ENCODE data around the gene SLAIN1.

The SLAIN1 gene

GRCh38 chr13:77749344-77749880, 51.9 kb downstream of the SLAIN1 start:
- H3K4me1 ChIP-seq (ENCODE audit: control insufficient read depth in 2 of 2, insufficient read depth in 2 of 2, low read length in 2 of 2) = no peaks in the 10 kb centered on the region
- H3K27ac ChIP-seq (ENCODE audit: low read depth in 2 of 2, low read length in 2 of 2) = no peak overlapping the region
- no peak overlapping the region for H3K9ac ChIP-seq (ENCODE audit: low read depth in 1 of 2, low read length in 2 of 2)
- H3K27me3 ChIP-seq (ENCODE audit: control insufficient read depth in 2 of 2, insufficient read depth in 2 of 2, low read length in 2 of 2) = no peaks in the 10 kb centered on the region
- H3K9me3 ChIP-seq (ENCODE audit: control insufficient read depth in 2 of 2, low read length in 2 of 2) = no peaks in the 10 kb centered on the region
- H3K4me3 ChIP-seq (ENCODE audit: low read length in 2 of 2) = no peak overlapping the region
- peaks cover 0 to 5% of the 10 kb centered on the region in 2 donors for H3K36me3 ChIP-seq (ENCODE audit: control insufficient read depth in 2 of 2, insufficient read depth in 2 of 2, low read length in 2 of 2)

- H3K27ac ChIP-seq (ENCODE audit: low read depth in 2 of 2, low read length in 2 of 2) = no peak overlapping the region
- no peaks in the 10 kb centered on the region for H3K9me3 ChIP-seq (ENCODE audit: control insufficient read depth in 2 of 2, low read length in 2 of 2)
- H3K9ac ChIP-seq (ENCODE audit: low read depth in 1 of 2, low read length in 2 of 2) = no peak overlapping the region
- no peaks in the 10 kb centered on the region for H3K4me1 ChIP-seq (ENCODE audit: control insufficient read depth in 2 of 2, insufficient read depth in 2 of 2, low read length in 2 of 2)
- no peaks in the 10 kb centered on the region for H3K27me3 ChIP-seq (ENCODE audit: control insufficient read depth in 2 of 2, insufficient read depth in 2 of 2, low read length in 2 of 2)
- peaks cover 0 to 5% of the 10 kb centered on the region in 2 donors for H3K36me3 ChIP-seq (ENCODE audit: control insufficient read depth in 2 of 2, insufficient read depth in 2 of 2, low read length in 2 of 2)
- H3K4me3 ChIP-seq (ENCODE audit: low read length in 2 of 2) = no peak overlapping the region
Observed at GRCh38 chr13:77751513-77752456, 54.3 kb downstream of the SLAIN1 start.

GRCh38 chr13:77752512-77753069, 55.1 kb downstream of the SLAIN1 start:
- no peak overlapping the region for H3K9ac ChIP-seq (ENCODE audit: low read depth in 1 of 2, low read length in 2 of 2)
- H3K27me3 ChIP-seq (ENCODE audit: control insufficient read depth in 2 of 2, insufficient read depth in 2 of 2, low read length in 2 of 2) = no peaks in the 10 kb centered on the region
- H3K9me3 ChIP-seq (ENCODE audit: control insufficient read depth in 2 of 2, low read length in 2 of 2) = no peaks in the 10 kb centered on the region
- no peaks in the 10 kb centered on the region for H3K36me3 ChIP-seq (ENCODE audit: control insufficient read depth in 2 of 2, insufficient read depth in 2 of 2, low read length in 2 of 2)
- H3K4me3 ChIP-seq (ENCODE audit: low read length in 2 of 2) = no peak overlapping the region
- H3K4me1 ChIP-seq (ENCODE audit: control insufficient read depth in 2 of 2, insufficient read depth in 2 of 2, low read length in 2 of 2) = no peaks in the 10 kb centered on the region
- no peak overlapping the region for H3K27ac ChIP-seq (ENCODE audit: low read depth in 2 of 2, low read length in 2 of 2)

- H3K4me1 ChIP-seq (ENCODE audit: control insufficient read depth in 2 of 2, insufficient read depth in 2 of 2, low read length in 2 of 2) = no peaks in the 10 kb centered on the region
- no peaks in the 10 kb centered on the region for H3K9me3 ChIP-seq (ENCODE audit: control insufficient read depth in 2 of 2, low read length in 2 of 2)
- no peak overlapping the region for H3K4me3 ChIP-seq (ENCODE audit: low read length in 2 of 2)
- H3K27me3 ChIP-seq (ENCODE audit: control insufficient read depth in 2 of 2, insufficient read depth in 2 of 2, low read length in 2 of 2) = no peaks in the 10 kb centered on the region
- H3K27ac ChIP-seq (ENCODE audit: low read depth in 2 of 2, low read length in 2 of 2) = no peak overlapping the region
- H3K9ac ChIP-seq (ENCODE audit: low read depth in 1 of 2, low read length in 2 of 2) = no peak overlapping the region
- no peaks in the 10 kb centered on the region for H3K36me3 ChIP-seq (ENCODE audit: control insufficient read depth in 2 of 2, insufficient read depth in 2 of 2, low read length in 2 of 2)
Observed at GRCh38 chr13:77760893-77761292, 63.4 kb downstream of the SLAIN1 start.

- no peaks in the 10 kb centered on the region for H3K27me3 ChIP-seq (ENCODE audit: control insufficient read depth in 2 of 2, insufficient read depth in 2 of 2, low read length in 2 of 2)
- no peaks in the 10 kb centered on the region for H3K36me3 ChIP-seq (ENCODE audit: control insufficient read depth in 2 of 2, insufficient read depth in 2 of 2, low read length in 2 of 2)
- no peaks in the 10 kb centered on the region for H3K4me1 ChIP-seq (ENCODE audit: control insufficient read depth in 2 of 2, insufficient read depth in 2 of 2, low read length in 2 of 2)
- H3K27ac ChIP-seq (ENCODE audit: low read depth in 2 of 2, low read length in 2 of 2) = no peak overlapping the region
- no peak overlapping the region for H3K9ac ChIP-seq (ENCODE audit: low read depth in 1 of 2, low read length in 2 of 2)
- no peak overlapping the region for H3K4me3 ChIP-seq (ENCODE audit: low read length in 2 of 2)
- no peaks in the 10 kb centered on the region for H3K9me3 ChIP-seq (ENCODE audit: control insufficient read depth in 2 of 2, low read length in 2 of 2)
Observed at GRCh38 chr13:77767413-77767812, 69.9 kb downstream of the SLAIN1 start.

GRCh38 chr13:77774181-77774580, 76.7 kb downstream of the SLAIN1 start:
- Histone ChIP-seq H3K27ac (ENCODE audit: low read depth in 2 of 2, low read length in 2 of 2) (no peak overlapping the region), H3K4me3 (ENCODE audit: low read length in 2 of 2) (no peak overlapping the region), H3K9me3 (ENCODE audit: control insufficient read depth in 2 of 2, low read length in 2 of 2) (no peaks in the 10 kb centered on the region), H3K9ac (ENCODE audit: low read depth in 1 of 2, low read length in 2 of 2) (no peak overlapping the region), H3K4me1 (ENCODE audit: control insufficient read depth in 2 of 2, insufficient read depth in 2 of 2, low read length in 2 of 2) (no peaks in the 10 kb centered on the region), H3K36me3 (ENCODE audit: control insufficient read depth in 2 of 2, insufficient read depth in 2 of 2, low read length in 2 of 2) (no peaks in the 10 kb centered on the region), H3K27me3 (ENCODE audit: control insufficient read depth in 2 of 2, insufficient read depth in 2 of 2, low read length in 2 of 2) (no peaks in the 10 kb centered on the region)

GRCh38 chr13:77776704-77777103, 79.2 kb downstream of the SLAIN1 start:
- H3K27me3 ChIP-seq (ENCODE audit: control insufficient read depth in 2 of 2, insufficient read depth in 2 of 2, low read length in 2 of 2) = no peaks in the 10 kb centered on the region
- H3K9ac ChIP-seq (ENCODE audit: low read depth in 1 of 2, low read length in 2 of 2) = no peak overlapping the region
- no peak overlapping the region for H3K27ac ChIP-seq (ENCODE audit: low read depth in 2 of 2, low read length in 2 of 2)
- H3K4me3 ChIP-seq (ENCODE audit: low read length in 2 of 2) = no peak overlapping the region
- H3K9me3 ChIP-seq (ENCODE audit: control insufficient read depth in 2 of 2, low read length in 2 of 2) = no peaks in the 10 kb centered on the region
- H3K4me1 ChIP-seq (ENCODE audit: control insufficient read depth in 2 of 2, insufficient read depth in 2 of 2, low read length in 2 of 2) = no peaks in the 10 kb centered on the region
- H3K36me3 ChIP-seq (ENCODE audit: control insufficient read depth in 2 of 2, insufficient read depth in 2 of 2, low read length in 2 of 2) = no peaks in the 10 kb centered on the region

- no peaks in the 10 kb centered on the region for H3K9me3 ChIP-seq (ENCODE audit: control insufficient read depth in 2 of 2, low read length in 2 of 2)
- H3K27ac ChIP-seq (ENCODE audit: low read depth in 2 of 2, low read length in 2 of 2) = no peak overlapping the region
- H3K4me1 ChIP-seq (ENCODE audit: control insufficient read depth in 2 of 2, insufficient read depth in 2 of 2, low read length in 2 of 2) = no peaks in the 10 kb centered on the region
- H3K9ac ChIP-seq (ENCODE audit: low read depth in 1 of 2, low read length in 2 of 2) = no peak overlapping the region
- no peaks in the 10 kb centered on the region for H3K36me3 ChIP-seq (ENCODE audit: control insufficient read depth in 2 of 2, insufficient read depth in 2 of 2, low read length in 2 of 2)
- no peaks in the 10 kb centered on the region for H3K27me3 ChIP-seq (ENCODE audit: control insufficient read depth in 2 of 2, insufficient read depth in 2 of 2, low read length in 2 of 2)
- no peak overlapping the region for H3K4me3 ChIP-seq (ENCODE audit: low read length in 2 of 2)
Observed at GRCh38 chr13:77779552-77780272, 82.2 kb downstream of the SLAIN1 start.

GRCh38 chr13:77781808-77782207, 84.3 kb downstream of the SLAIN1 start:
- H3K4me3 ChIP-seq (ENCODE audit: low read length in 2 of 2) = no peak overlapping the region
- no peaks in the 10 kb centered on the region for H3K4me1 ChIP-seq (ENCODE audit: control insufficient read depth in 2 of 2, insufficient read depth in 2 of 2, low read length in 2 of 2)
- no peaks in the 10 kb centered on the region for H3K9me3 ChIP-seq (ENCODE audit: control insufficient read depth in 2 of 2, low read length in 2 of 2)
- no peak overlapping the region for H3K27ac ChIP-seq (ENCODE audit: low read depth in 2 of 2, low read length in 2 of 2)
- no peaks in the 10 kb centered on the region for H3K36me3 ChIP-seq (ENCODE audit: control insufficient read depth in 2 of 2, insufficient read depth in 2 of 2, low read length in 2 of 2)
- H3K27me3 ChIP-seq (ENCODE audit: control insufficient read depth in 2 of 2, insufficient read depth in 2 of 2, low read length in 2 of 2) = no peaks in the 10 kb centered on the region
- H3K9ac ChIP-seq (ENCODE audit: low read depth in 1 of 2, low read length in 2 of 2) = no peak overlapping the region

GRCh38 chr13:77784515-77784914, 87.0 kb downstream of the SLAIN1 start:
- Histone ChIP-seq H3K27ac (ENCODE audit: low read depth in 2 of 2, low read length in 2 of 2) (no peak overlapping the region), H3K9ac (ENCODE audit: low read depth in 1 of 2, low read length in 2 of 2) (no peak overlapping the region), H3K4me3 (ENCODE audit: low read length in 2 of 2) (no peak overlapping the region), H3K4me1 (ENCODE audit: control insufficient read depth in 2 of 2, insufficient read depth in 2 of 2, low read length in 2 of 2) (no peaks in the 10 kb centered on the region), H3K9me3 (ENCODE audit: control insufficient read depth in 2 of 2, low read length in 2 of 2) (no peaks in the 10 kb centered on the region), H3K36me3 (ENCODE audit: control insufficient read depth in 2 of 2, insufficient read depth in 2 of 2, low read length in 2 of 2) (no peaks in the 10 kb centered on the region), H3K27me3 (ENCODE audit: control insufficient read depth in 2 of 2, insufficient read depth in 2 of 2, low read length in 2 of 2) (no peaks in the 10 kb centered on the region)
